Measurements from ENCODE around the gene ATP4B.

DNA sequence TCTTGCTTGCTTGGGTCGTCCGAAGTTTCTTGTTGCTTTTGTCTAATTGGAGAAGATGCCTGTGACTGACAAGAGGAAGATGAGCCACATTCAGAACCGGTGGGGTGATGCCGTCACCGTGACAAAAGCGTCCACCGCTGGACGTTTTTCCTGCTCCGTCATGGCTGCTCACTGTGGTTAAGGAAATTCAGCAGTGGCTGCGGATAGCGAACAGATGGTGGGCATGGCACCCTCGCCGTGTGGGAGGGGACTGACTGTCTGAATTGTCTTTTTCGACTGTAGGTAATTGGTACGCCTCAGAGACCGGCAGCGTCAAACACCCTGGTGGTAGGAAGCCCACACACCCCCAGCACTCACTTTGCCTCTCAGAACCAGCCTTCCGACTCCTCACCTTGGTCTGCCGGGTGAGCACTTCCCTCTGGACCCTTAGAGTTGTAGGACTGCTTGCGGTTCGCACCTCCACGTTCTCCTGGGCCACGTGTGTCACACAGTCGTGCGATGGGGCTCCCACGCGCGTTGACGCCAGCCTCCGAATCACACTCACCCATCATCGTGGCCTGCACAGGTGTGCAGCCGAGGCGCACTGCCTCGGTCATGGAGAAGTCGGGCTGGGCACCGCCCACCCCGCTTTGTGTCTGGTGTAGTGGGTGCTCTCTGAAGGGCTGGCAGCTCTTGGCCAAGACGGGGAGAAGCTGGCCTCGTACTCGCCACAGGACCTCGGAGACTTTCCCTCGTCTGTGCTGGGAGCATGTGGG, 26.5 kb downstream of the ATP4B start:
- TF ChIP-seq, protein P1, sequence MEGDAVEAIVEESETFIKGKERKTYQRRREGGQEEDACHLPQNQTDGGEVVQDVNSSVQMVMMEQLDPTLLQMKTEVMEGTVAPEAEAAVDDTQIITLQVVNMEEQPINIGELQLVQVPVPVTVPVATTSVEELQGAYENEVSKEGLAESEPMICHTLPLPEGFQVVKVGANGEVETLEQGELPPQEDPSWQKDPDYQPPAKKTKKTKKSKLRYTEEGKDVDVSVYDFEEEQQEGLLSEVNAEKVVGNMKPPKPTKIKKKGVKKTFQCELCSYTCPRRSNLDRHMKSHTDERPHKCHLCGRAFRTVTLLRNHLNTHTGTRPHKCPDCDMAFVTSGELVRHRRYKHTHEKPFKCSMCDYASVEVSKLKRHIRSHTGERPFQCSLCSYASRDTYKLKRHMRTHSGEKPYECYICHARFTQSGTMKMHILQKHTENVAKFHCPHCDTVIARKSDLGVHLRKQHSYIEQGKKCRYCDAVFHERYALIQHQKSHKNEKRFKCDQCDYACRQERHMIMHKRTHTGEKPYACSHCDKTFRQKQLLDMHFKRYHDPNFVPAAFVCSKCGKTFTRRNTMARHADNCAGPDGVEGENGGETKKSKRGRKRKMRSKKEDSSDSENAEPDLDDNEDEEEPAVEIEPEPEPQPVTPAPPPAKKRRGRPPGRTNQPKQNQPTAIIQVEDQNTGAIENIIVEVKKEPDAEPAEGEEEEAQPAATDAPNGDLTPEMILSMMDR (conservative IDR thresholded peaks at IDR 0.05; ENCODE audit: low read length): no peak
- TF ChIP-seq EZH2phosphoT487 (IDR thresholded peaks at IDR 0.05; ENCODE audit: borderline replicate concordance, low read depth, low read length): no peak
